Measurements from ENCODE around the gene DDX51.

- TF ChIP-seq, protein P1, sequence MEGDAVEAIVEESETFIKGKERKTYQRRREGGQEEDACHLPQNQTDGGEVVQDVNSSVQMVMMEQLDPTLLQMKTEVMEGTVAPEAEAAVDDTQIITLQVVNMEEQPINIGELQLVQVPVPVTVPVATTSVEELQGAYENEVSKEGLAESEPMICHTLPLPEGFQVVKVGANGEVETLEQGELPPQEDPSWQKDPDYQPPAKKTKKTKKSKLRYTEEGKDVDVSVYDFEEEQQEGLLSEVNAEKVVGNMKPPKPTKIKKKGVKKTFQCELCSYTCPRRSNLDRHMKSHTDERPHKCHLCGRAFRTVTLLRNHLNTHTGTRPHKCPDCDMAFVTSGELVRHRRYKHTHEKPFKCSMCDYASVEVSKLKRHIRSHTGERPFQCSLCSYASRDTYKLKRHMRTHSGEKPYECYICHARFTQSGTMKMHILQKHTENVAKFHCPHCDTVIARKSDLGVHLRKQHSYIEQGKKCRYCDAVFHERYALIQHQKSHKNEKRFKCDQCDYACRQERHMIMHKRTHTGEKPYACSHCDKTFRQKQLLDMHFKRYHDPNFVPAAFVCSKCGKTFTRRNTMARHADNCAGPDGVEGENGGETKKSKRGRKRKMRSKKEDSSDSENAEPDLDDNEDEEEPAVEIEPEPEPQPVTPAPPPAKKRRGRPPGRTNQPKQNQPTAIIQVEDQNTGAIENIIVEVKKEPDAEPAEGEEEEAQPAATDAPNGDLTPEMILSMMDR (IDR thresholded peaks at IDR 0.05), result no peak
- TF ChIP-seq SIN3A (IDR thresholded peaks at IDR 0.05; ENCODE audit: borderline replicate concordance, insufficient read depth, low read depth, low read length) (no peak), REST (IDR thresholded peaks at IDR 0.05; ENCODE audit: insufficient read depth in 1 of 2, low read depth in 2 of 2, low read length in 1 of 2) (no peak), POLR2AphosphoS5 (IDR thresholded peaks at IDR 0.05; ENCODE audit: low read depth, low read length) (no peak), TCF7L2 (IDR thresholded peaks at IDR 0.05; ENCODE audit: low read depth, low read length) (no peak)
These were observed 22.8 kb downstream of the DDX51 start for GRCh38 chr12:132121283-132121682.

Measured in Panc1 (cell line).